Activated CD4-positive, CD25-positive, alpha-beta regulatory T cell treated with anti-CD3 and anti-CD28 coated beads, Interleukin-2, amount 50 U/mL, for 16 hours (primary cell): ENCODE measurements around the gene UPK1A.
"Not testable (repeated sequence)": the region's sequence is repeated elsewhere in the genome, so short reads cannot be mapped to it uniquely, and the experiment has no call there.

ENCODE experiments used
- DNase-seq: peaks from one replicate; pipeline ENCODE4 v3.0.0-alpha.2; 2020; ENCODE audit warnings: low read depth, low spot score

The UPK1A gene

DNA sequence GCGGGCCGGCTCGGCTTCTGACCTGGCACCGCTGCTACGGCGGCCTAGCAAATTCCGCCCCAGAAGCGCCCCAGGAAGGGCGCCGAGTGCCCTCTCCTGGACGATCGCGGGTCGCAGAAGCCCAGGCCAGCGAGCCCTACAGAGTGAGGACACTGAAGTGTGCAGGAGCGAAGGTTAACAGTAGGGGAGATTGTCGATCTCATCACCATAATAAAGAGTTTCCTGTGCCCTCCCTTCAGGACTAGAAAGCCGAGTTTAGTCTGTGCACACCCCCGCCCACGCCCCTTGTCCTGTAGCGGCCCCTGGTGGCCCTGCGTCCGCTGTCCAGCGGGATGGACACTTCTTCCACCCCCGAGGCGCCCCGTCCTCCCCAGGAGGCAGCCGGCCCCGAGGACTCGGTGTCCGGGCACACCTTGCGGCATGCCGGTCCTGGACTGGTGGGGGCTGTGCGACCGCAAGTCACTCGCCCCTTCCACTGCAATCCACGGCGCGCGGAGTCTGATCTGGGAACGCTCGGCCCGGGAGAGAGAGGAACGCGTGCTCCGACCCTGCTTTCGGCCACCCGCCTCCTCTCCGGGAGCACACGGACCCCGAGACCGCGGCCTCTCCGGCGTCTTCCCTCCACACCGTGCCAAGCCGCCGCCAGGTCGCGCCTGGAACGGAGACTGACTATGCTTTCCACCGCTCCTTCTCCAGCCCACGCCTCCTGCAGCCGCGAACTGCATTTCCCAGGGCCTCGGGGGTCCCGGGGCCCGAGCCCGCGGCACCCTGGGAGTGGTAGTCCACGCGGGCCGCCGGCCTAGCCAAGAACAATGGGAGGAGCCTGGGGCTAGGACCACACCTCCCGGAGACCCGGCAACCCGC lies 50.7 kb downstream of the UPK1A start:
- peak; percentile 92 for DNase-seq

GRCh38 chr19:35717665-35718344 lies 51.5 kb downstream of the UPK1A start, which contains the start of gene KMT2B:
TSS of gene KMT2B (plus strand) at chr19:35718003. CDS start at chr19:35718019, 16 bp downstream.
- DNase-seq = no peak

- DNase-seq = no peak
Measured at GRCh38 chr19:35718345-35719041, 52.2 kb downstream of the UPK1A start.

- DNase-seq = no peak
Measured at GRCh38 chr19:35719402-35720162, 53.3 kb downstream of the UPK1A start.

GRCh38 chr19:35720163-35720524 lies 53.8 kb downstream of the UPK1A start:
- DNase-seq = no peak

DNA sequence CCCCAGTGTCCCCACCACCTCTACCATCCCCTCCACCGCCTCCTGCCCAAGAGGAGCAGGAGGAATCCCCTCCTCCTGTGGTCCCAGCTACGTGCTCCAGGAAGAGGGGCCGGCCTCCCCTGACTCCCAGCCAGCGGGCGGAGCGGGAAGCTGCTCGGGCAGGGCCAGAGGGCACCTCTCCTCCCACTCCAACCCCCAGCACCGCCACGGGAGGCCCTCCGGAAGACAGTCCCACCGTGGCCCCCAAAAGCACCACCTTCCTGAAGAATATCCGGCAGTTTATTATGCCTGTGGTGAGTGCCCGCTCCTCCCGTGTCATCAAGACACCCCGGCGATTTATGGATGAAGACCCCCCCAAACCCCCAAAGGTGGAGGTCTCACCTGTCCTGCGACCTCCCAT lies 54.3 kb downstream of the UPK1A start:
- DNase-seq = no peak

GRCh38 chr19:35721374-35721773 lies 55.1 kb downstream of the UPK1A start:
- no peak for DNase-seq

DNA sequence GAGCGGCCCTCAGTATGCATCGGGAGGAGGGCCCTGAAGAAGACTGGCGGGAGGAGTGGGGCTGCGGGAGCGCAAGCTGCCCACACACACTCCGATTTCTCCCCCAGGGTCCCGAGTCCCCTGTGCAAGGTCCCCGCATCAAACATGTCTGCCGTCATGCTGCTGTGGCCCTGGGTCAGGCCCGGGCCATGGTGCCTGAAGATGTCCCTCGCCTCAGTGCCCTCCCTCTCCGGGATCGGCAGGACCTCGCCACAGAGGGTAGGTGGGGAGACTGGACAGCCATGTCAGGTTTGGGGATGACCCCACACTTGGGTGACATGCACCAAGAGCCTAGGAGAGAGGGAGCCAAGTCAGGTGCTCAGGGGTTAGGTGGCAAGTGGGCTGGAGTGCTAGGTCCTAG lies 56.1 kb downstream of the UPK1A start:
- DNase-seq = no peak

DNA sequence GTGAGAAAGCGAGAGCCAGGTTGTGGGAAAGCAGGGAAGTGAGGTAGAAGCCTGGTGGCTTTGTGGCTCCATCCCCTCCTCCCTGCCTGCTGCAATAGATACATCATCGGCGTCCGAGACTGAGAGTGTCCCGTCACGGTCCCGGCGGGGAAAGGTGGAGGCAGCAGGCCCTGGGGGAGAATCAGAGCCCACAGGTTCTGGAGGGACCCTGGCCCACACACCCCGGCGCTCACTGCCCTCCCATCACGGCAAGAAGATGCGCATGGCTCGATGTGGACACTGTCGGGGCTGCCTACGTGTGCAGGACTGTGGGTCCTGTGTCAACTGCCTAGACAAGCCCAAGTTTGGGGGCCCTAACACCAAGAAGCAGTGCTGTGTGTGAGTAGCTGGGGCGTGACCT lies 56.6 kb downstream of the UPK1A start:
- DNase-seq = no peak

GRCh38 chr19:35723671-35724070 lies 57.4 kb downstream of the UPK1A start:
- DNase-seq = no peak

GRCh38 chr19:35724132-35724531 lies 57.8 kb downstream of the UPK1A start:
- not testable (repeated sequence) for DNase-seq

DNA sequence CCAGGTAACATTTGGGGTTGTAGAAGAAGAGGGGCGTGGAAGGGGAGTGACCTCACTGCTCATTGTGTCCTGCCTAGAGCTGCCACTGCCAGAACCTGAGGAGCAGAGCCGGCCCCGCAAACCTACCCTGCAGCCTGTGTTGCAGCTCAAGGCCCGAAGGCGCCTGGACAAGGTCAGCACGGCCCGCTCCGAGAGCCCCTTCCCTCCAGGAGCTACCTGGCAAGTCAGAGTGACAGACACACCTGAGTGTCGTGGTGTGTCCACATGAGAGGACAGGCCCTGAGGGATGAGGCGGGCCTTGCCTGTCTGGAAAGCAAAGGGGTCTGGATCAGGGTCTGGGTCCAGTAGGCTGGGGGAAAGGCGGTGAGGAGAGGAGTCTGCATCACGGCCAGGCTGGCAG lies 58.2 kb downstream of the UPK1A start:
- DNase-seq = no peak

- DNase-seq = no peak
Measured at GRCh38 chr19:35725216-35725861, 59.0 kb downstream of the UPK1A start.

- no peak for DNase-seq
Measured at GRCh38 chr19:35727053-35727955, 61.0 kb downstream of the UPK1A start.
